HepG2 (cell line): Measurements from ENCODE around the gene LENG1. TPM values are rescaled to one million over a fixed set of nuclear protein-coding genes. Genes with fewer than 3 reads are reported as not detected.

Source experiments
- ARID4A ChIP-seq: sonication (generic); formaldehyde crosslinking; IDR thresholded peaks from 2 replicates; pipeline ENCODE4 v1.5.0; 2020; ENCODE audit warnings: mild to moderate bottlenecking, missing genetic modification reagents, borderline replicate concordance
- ATF7-NPFF ChIP-seq: sonication (generic); formaldehyde crosslinking; IDR thresholded peaks from 2 replicates; pipeline ENCODE4 v1.8.1; 2023; ENCODE audit warnings: mild to moderate bottlenecking, low read depth, missing genetic modification reagents, moderate library complexity
- BCLAF1 ChIP-seq: fragments of 450-650 bp; IDR thresholded peaks from 2 replicates; pipeline ENCODE4 v1.6.1; 2017; ENCODE audit warnings: mild to moderate bottlenecking
- MED8 ChIP-seq: sonication (generic); formaldehyde crosslinking; IDR thresholded peaks from 2 replicates; pipeline ENCODE4 v1.8.1; 2023; ENCODE audit warnings: mild to moderate bottlenecking, missing genetic modification reagents; ENCODE audit not compliant: insufficient replicate concordance
- ZNF687 ChIP-seq: sonication (generic); formaldehyde crosslinking; IDR thresholded peaks from 2 replicates; pipeline ENCODE4 v1.5.1; 2020; ENCODE audit warnings: mild to moderate bottlenecking, missing genetic modification reagents, moderate library complexity
- ZNF746 ChIP-seq: sonication (generic); formaldehyde crosslinking; IDR thresholded peaks from 2 replicates; pipeline ENCODE4 v1.8.0; 2022; ENCODE audit warnings: mild to moderate bottlenecking, missing genetic modification reagents
- ZSCAN9 ChIP-seq: IDR thresholded peaks from 2 replicates; pipeline ENCODE4 v1.6.1; 2016; ENCODE audit warnings: borderline replicate concordance
- polyA plus RNA-seq, 8 experiments: library from polyadenylated mRNA; depleted of rRNA in 3 of 8; stranded (reverse) in 7 of 8; unstranded in 1 of 8; fragments of >200 nt; fragmentation: Illumina TruSeq in 4 of 8; extraction: Trizol in 4 of 8; gene quantifications; 2 replicates each; pipeline versions ENCODE4 v1.2.1 to v1.2.3, GENCODE V29; 2011 to 2016; ENCODE audit warnings: low read depth in 4 of 8, missing spikeins in 1 of 8, mixed read lengths in 1 of 8; ENCODE audit not compliant: insufficient read depth in 1 of 8
- total RNA-seq, 5 experiments: library from RNA; depleted of rRNA; stranded (reverse); fragments of >200 nt; fragmentation: Illumina TruSeq; extraction: Trizol; gene quantifications; 2 replicates each; pipeline ENCODE4 v1.2.3, GENCODE V29; 2016; ENCODE audit warnings: low read depth in 1 of 5
- TF ChIP-seq, protein P1 (sequence below): sonication (generic); formaldehyde crosslinking; IDR thresholded peaks from 2 replicates; pipeline ENCODE4 v1.4.0; 2020; ENCODE audit warnings: mild to moderate bottlenecking, missing genetic modification reagents, borderline replicate concordance
- TF ChIP-seq, protein P2 (sequence below): sonication (generic); formaldehyde crosslinking; IDR thresholded peaks from 2 replicates; pipeline ENCODE4 v1.8.0; 2022; ENCODE audit warnings: mild to moderate bottlenecking, missing genetic modification reagents, moderate library complexity
- TF ChIP-seq, protein P3 (sequence below): sonication (generic); formaldehyde crosslinking; IDR thresholded peaks from 2 replicates; pipeline ENCODE4 v1.4.0; 2020; ENCODE audit warnings: mild to moderate bottlenecking, low read depth, missing genetic modification reagents

Gene LENG1
- total and polyA plus RNA-seq, 2 of the 13 experiments (the other 11 are each of a cell fraction or from before 2014, with no cell fraction given): 1.8 to 3.8 TPM

- TF ChIP-seq ZNF687 (CRISPR knock-in tag) (peak; percentile 94), MED8 (CRISPR knock-in tag) (no peak), BCLAF1 (no peak), ZNF746 (CRISPR knock-in tag) (0 out of 2 replicates have a peak, but pooled peaks have one; percentile 12), ZSCAN9 (CRISPR knock-in tag) (peak; percentile 47; the same call in 1 of the 2 replicates), ARID4A (CRISPR knock-in tag) (peak; percentile 94), ATF7-NPFF (0 out of 2 replicates have a peak, but pooled peaks have one; percentile 64)
- TF ChIP-seq, protein P1, sequence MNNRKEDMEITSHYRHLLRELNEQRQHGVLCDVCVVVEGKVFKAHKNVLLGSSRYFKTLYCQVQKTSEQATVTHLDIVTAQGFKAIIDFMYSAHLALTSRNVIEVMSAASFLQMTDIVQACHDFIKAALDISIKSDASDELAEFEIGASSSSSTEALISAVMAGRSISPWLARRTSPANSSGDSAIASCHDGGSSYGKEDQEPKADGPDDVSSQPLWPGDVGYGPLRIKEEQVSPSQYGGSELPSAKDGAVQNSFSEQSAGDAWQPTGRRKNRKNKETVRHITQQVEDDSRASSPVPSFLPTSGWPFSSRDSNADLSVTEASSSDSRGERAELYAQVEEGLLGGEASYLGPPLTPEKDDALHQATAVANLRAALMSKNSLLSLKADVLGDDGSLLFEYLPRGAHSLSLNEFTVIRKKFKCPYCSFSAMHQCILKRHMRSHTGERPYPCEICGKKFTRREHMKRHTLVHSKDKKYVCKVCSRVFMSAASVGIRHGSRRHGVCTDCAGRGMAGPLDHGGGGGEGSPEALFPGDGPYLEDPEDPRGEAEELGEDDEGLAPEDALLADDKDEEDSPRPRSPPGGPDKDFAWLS (CRISPR knock-in tag): no peak
- TF ChIP-seq, protein P2, sequence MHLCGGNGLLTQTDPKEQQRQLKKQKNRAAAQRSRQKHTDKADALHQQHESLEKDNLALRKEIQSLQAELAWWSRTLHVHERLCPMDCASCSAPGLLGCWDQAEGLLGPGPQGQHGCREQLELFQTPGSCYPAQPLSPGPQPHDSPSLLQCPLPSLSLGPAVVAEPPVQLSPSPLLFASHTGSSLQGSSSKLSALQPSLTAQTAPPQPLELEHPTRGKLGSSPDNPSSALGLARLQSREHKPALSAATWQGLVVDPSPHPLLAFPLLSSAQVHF: 0 out of 2 replicates have a peak, but pooled peaks have one; percentile 37
- TF ChIP-seq, protein P3, sequence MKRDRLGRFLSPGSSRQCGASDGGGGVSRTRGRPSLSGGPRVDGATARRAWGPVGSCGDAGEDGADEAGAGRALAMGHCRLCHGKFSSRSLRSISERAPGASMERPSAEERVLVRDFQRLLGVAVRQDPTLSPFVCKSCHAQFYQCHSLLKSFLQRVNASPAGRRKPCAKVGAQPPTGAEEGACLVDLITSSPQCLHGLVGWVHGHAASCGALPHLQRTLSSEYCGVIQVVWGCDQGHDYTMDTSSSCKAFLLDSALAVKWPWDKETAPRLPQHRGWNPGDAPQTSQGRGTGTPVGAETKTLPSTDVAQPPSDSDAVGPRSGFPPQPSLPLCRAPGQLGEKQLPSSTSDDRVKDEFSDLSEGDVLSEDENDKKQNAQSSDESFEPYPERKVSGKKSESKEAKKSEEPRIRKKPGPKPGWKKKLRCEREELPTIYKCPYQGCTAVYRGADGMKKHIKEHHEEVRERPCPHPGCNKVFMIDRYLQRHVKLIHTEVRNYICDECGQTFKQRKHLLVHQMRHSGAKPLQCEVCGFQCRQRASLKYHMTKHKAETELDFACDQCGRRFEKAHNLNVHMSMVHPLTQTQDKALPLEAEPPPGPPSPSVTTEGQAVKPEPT (CRISPR knock-in tag): no peak
Observed at GRCh38 chr19:54159352-54160181, at the start of gene LENG1 (continued).
